H1 (cell line): ENCODE data around the gene BPIFB6. TPM values are rescaled to one million over a fixed set of nuclear protein-coding genes. Genes with fewer than 3 reads are reported as not detected.

Experiments
- CHD2 ChIP-seq: IDR thresholded peaks from 2 replicates; pipeline ENCODE4 v1.6.1; 2012; ENCODE audit warnings: low read length, improper control_type of control experiment
- GABPA ChIP-seq: IDR thresholded peaks from 2 replicates; pipeline ENCODE4 v1.6.1; 2011; ENCODE audit warnings: mild to moderate bottlenecking, low read length, moderate library complexity, borderline replicate concordance; ENCODE audit not compliant: insufficient read depth
- JUND ChIP-seq: IDR thresholded peaks from 2 replicates; pipeline ENCODE4 v1.6.1; 2011; ENCODE audit warnings: mild to moderate bottlenecking, improper control_type of control experiment, low read length
- polyA plus RNA-seq, 7 experiments: library from polyadenylated mRNA; depleted of rRNA in 3 of 7; stranded (reverse) in 5 of 7; unstranded in 2 of 7; fragments of >200 nt in 5 of 7; fragments of 200-250 nt in 2 of 7; gene quantifications; 1 replicate in 5 of 7; 2 replicates in 1 of 7; 4 replicates in 1 of 7; pipeline versions ENCODE4 v1.2.1 to v1.2.3, GENCODE V29; 2011 to 2013; ENCODE audit warnings: missing spikeins in 2 of 7, mixed read lengths in 2 of 7
- total RNA-seq: library from RNA; stranded (reverse); fragmentation: NEBNext Ultra II Directional; extraction: Animal tissue kit (Norgen Biotek cat#: 25700); gene quantifications from 2 replicates; pipeline ENCODE4 v1.2.1, GENCODE V29; 2021
- TF ChIP-seq, protein P1 (sequence below): fragments of 300-600 bp; sonication (generic); IDR thresholded peaks from 2 replicates; pipeline ENCODE4 v1.7.1; 2012; ENCODE audit warnings: low read length, moderate library complexity, mild to moderate bottlenecking, inconsistent platforms; ENCODE audit not compliant: insufficient replicate concordance

BPIFB6 gene
- total and polyA plus RNA-seq, 2 of the 8 experiments (the other 6 are each of a cell fraction or from before 2014, with no cell fraction given): not detected

DNA sequence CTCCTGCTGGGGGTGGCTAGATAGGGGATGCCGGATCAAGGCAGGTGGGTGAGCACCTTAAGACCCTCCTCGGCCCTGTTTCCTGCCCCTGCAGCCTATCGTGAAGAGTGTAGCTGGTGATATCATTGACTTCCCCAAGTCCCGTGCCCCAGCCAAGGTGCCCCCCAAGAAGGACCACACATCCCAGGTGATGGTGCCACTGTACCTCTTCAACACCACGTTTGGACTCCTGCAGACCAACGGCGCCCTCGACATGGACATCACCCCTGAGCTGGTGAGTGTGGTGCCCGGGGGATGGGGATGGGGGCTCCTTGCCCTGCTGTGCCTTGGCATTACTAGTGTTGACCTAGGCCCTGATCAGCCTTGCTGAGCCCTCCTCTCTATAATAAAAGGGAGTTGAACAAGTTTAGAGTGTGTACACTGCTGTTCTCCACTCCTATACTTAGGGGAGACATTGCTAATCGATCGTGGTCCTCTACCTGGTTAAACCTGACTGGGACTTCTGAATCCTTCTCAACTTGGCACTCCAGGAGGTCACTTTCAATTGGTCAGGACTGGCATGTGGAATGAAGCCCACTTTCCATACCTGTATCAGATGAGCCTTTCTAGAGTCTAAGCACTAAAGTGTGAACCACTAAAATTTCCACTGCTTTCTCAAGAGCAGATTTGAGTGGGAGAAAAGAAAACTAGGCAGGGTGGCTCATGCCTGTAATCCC is 33.3 kb downstream of the BPIFB6 start (continued):
- TF ChIP-seq, protein P1, sequence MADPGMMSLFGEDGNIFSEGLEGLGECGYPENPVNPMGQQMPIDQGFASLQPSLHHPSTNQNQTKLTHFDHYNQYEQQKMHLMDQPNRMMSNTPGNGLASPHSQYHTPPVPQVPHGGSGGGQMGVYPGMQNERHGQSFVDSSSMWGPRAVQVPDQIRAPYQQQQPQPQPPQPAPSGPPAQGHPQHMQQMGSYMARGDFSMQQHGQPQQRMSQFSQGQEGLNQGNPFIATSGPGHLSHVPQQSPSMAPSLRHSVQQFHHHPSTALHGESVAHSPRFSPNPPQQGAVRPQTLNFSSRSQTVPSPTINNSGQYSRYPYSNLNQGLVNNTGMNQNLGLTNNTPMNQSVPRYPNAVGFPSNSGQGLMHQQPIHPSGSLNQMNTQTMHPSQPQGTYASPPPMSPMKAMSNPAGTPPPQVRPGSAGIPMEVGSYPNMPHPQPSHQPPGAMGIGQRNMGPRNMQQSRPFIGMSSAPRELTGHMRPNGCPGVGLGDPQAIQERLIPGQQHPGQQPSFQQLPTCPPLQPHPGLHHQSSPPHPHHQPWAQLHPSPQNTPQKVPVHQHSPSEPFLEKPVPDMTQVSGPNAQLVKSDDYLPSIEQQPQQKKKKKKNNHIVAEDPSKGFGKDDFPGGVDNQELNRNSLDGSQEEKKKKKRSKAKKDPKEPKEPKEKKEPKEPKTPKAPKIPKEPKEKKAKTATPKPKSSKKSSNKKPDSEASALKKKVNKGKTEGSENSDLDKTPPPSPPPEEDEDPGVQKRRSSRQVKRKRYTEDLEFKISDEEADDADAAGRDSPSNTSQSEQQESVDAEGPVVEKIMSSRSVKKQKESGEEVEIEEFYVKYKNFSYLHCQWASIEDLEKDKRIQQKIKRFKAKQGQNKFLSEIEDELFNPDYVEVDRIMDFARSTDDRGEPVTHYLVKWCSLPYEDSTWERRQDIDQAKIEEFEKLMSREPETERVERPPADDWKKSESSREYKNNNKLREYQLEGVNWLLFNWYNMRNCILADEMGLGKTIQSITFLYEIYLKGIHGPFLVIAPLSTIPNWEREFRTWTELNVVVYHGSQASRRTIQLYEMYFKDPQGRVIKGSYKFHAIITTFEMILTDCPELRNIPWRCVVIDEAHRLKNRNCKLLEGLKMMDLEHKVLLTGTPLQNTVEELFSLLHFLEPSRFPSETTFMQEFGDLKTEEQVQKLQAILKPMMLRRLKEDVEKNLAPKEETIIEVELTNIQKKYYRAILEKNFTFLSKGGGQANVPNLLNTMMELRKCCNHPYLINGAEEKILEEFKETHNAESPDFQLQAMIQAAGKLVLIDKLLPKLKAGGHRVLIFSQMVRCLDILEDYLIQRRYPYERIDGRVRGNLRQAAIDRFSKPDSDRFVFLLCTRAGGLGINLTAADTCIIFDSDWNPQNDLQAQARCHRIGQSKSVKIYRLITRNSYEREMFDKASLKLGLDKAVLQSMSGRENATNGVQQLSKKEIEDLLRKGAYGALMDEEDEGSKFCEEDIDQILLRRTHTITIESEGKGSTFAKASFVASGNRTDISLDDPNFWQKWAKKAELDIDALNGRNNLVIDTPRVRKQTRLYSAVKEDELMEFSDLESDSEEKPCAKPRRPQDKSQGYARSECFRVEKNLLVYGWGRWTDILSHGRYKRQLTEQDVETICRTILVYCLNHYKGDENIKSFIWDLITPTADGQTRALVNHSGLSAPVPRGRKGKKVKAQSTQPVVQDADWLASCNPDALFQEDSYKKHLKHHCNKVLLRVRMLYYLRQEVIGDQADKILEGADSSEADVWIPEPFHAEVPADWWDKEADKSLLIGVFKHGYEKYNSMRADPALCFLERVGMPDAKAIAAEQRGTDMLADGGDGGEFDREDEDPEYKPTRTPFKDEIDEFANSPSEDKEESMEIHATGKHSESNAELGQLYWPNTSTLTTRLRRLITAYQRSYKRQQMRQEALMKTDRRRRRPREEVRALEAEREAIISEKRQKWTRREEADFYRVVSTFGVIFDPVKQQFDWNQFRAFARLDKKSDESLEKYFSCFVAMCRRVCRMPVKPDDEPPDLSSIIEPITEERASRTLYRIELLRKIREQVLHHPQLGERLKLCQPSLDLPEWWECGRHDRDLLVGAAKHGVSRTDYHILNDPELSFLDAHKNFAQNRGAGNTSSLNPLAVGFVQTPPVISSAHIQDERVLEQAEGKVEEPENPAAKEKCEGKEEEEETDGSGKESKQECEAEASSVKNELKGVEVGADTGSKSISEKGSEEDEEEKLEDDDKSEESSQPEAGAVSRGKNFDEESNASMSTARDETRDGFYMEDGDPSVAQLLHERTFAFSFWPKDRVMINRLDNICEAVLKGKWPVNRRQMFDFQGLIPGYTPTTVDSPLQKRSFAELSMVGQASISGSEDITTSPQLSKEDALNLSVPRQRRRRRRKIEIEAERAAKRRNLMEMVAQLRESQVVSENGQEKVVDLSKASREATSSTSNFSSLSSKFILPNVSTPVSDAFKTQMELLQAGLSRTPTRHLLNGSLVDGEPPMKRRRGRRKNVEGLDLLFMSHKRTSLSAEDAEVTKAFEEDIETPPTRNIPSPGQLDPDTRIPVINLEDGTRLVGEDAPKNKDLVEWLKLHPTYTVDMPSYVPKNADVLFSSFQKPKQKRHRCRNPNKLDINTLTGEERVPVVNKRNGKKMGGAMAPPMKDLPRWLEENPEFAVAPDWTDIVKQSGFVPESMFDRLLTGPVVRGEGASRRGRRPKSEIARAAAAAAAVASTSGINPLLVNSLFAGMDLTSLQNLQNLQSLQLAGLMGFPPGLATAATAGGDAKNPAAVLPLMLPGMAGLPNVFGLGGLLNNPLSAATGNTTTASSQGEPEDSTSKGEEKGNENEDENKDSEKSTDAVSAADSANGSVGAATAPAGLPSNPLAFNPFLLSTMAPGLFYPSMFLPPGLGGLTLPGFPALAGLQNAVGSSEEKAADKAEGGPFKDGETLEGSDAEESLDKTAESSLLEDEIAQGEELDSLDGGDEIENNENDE: no peak
- TF ChIP-seq JUND (no peak), CHD2 (no peak), GABPA (no peak)
